ENCODE results near the gene NUBPL.

DNA sequence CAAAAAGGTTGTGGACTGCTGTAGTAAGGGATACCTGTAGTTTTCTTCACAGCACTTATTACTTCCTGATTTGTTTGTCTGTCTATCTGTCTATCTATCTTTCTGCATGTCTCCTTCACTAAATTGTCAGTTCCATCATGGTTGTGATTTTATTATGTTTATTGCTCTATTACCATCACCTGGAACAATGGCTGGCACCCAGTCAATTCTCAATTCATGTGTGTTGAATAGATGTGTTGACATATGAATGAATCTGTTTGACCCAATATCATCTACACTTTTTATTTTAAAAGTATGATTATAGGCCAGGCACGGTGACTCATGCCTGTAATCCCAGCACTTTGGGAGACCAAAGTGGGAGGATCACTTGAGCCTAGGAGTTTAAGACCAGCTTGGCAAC is 224.4 kb downstream of the NUBPL start:
- TF ChIP-seq, protein P1, sequence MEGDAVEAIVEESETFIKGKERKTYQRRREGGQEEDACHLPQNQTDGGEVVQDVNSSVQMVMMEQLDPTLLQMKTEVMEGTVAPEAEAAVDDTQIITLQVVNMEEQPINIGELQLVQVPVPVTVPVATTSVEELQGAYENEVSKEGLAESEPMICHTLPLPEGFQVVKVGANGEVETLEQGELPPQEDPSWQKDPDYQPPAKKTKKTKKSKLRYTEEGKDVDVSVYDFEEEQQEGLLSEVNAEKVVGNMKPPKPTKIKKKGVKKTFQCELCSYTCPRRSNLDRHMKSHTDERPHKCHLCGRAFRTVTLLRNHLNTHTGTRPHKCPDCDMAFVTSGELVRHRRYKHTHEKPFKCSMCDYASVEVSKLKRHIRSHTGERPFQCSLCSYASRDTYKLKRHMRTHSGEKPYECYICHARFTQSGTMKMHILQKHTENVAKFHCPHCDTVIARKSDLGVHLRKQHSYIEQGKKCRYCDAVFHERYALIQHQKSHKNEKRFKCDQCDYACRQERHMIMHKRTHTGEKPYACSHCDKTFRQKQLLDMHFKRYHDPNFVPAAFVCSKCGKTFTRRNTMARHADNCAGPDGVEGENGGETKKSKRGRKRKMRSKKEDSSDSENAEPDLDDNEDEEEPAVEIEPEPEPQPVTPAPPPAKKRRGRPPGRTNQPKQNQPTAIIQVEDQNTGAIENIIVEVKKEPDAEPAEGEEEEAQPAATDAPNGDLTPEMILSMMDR (IDR thresholded peaks at IDR 0.05): no peak
- TF ChIP-seq POLR2AphosphoS5 (IDR thresholded peaks at IDR 0.05) (no peak), POLR2A (IDR thresholded peaks at IDR 0.05) (no peak)
